Measurements from ENCODE around the gene CCL18. TPM values are rescaled to one million over a fixed set of nuclear protein-coding genes. Genes with fewer than 3 reads are reported as not detected.
"Not testable (repeated sequence)": the region's sequence is repeated elsewhere in the genome, so short reads cannot be mapped to it uniquely, and the experiment has no call there.

Gene CCL18
- total RNA-seq, 1 experiment from 2014 or later = not detected

- DNase-seq (ENCODE audit: low read depth) = no peak
Observed at GRCh38 chr17:36071751-36072150, 7.7 kb downstream of the CCL18 start.

GRCh38 chr17:36072431-36073121 is 8.5 kb downstream of the CCL18 start:
- DNase-seq (ENCODE audit: low read depth) = peak; percentile 37

GRCh38 chr17:36074365-36074764 is 10.3 kb downstream of the CCL18 start:
- no peak for DNase-seq (ENCODE audit: low read depth)

GRCh38 chr17:36081681-36082471 is 17.8 kb downstream of the CCL18 start:
- not testable (repeated sequence) for DNase-seq (ENCODE audit: low read depth)

- not testable (repeated sequence) for DNase-seq (ENCODE audit: low read depth)
Observed at GRCh38 chr17:36082482-36083120, 18.5 kb downstream of the CCL18 start.

GRCh38 chr17:36083691-36084090 is 19.6 kb downstream of the CCL18 start:
- not testable (repeated sequence) for DNase-seq (ENCODE audit: low read depth)

GRCh38 chr17:36085765-36086164 is 21.7 kb downstream of the CCL18 start:
- DNase-seq (ENCODE audit: low read depth) = no peak

GRCh38 chr17:36086791-36087190 is 22.7 kb downstream of the CCL18 start:
- DNase-seq (ENCODE audit: low read depth) = no peak

GRCh38 chr17:36087471-36087870 is 23.4 kb downstream of the CCL18 start:
- DNase-seq (ENCODE audit: low read depth) = not testable (repeated sequence)

- DNase-seq (ENCODE audit: low read depth) = not testable (repeated sequence)
Observed at GRCh38 chr17:36087897-36088572, 24.0 kb downstream of the CCL18 start.

- DNase-seq (ENCODE audit: low read depth) = no peak
Observed at GRCh38 chr17:36088670-36089338, 24.7 kb downstream of the CCL18 start.

- DNase-seq (ENCODE audit: low read depth) = no peak
Observed at GRCh38 chr17:36089339-36089865, 25.3 kb downstream of the CCL18 start.

- no peak for DNase-seq (ENCODE audit: low read depth)
Observed at GRCh38 chr17:36089888-36090836, 26.1 kb downstream of the CCL18 start, which contains the start of gene CCL3. TSS of gene CCL3 (minus strand) at chr17:36090143. CDS start at chr17:36090058, 85 bp downstream.

GRCh38 chr17:36092230-36092629 is 28.2 kb downstream of the CCL18 start:
- no peak for DNase-seq (ENCODE audit: low read depth)

GRCh38 chr17:36092715-36093114 is 28.6 kb downstream of the CCL18 start:
- not testable (repeated sequence) for DNase-seq (ENCODE audit: low read depth)

GRCh38 chr17:36094232-36094631 is 30.2 kb downstream of the CCL18 start:
- DNase-seq (ENCODE audit: low read depth) = no peak

- DNase-seq (ENCODE audit: low read depth) = no peak
Observed at GRCh38 chr17:36094746-36095145, 30.7 kb downstream of the CCL18 start.

- DNase-seq (ENCODE audit: low read depth) = no peak
Observed at GRCh38 chr17:36095992-36096391, 31.9 kb downstream of the CCL18 start.

- DNase-seq (ENCODE audit: low read depth) = not testable (repeated sequence)
Observed at GRCh38 chr17:36099004-36099403, 34.9 kb downstream of the CCL18 start.
